ENCODE results near the gene TUBGCP2. TPM values are rescaled to one million over a fixed set of nuclear protein-coding genes. Genes with fewer than 3 reads are reported as not detected.

Gene TUBGCP2
- total RNA-seq, 1 experiment from 2014 or later = 52.4 TPM

- peaks cover 70% of the 10 kb centered on the region for H3K27me3 Mint-ChIP-seq (ENCODE audit: low read depth)
- H2BK120ac ChIP-seq (ENCODE audit: low read depth, low read length, poor library complexity, severe bottlenecking) = no peak within 1 kb of the TSS
- H2AFZ ChIP-seq (ENCODE audit: low read length) = no peak within 1 kb of the TSS
- no peak for DNase-seq
- no peak within 1 kb of the TSS for H2BK12ac ChIP-seq (ENCODE audit: insufficient read length, low read depth, low read length)
- H3K56ac ChIP-seq (ENCODE audit: insufficient read length, low read depth, low read length) = no peak within 1 kb of the TSS
- H4K8ac ChIP-seq (replicated peaks; ENCODE audit: insufficient read length, low read depth, low read length) = no peak within 1 kb of the TSS
- H3K27me3 ChIP-seq (ENCODE audit: insufficient read depth, low read length) = peaks cover 6% of the 10 kb centered on the region; the same call in 1 of the 2 replicates
- peaks cover 0 to 8% of the 10 kb centered on the region in 2 experiments; a peak in 3 of 5 replicates for H3K9me3 Mint-ChIP-seq
- H3K27ac ChIP-seq (ENCODE audit: insufficient read length, low read depth, low read length) = no peak within 1 kb of the TSS
- H3K23me2 ChIP-seq (ENCODE audit: insufficient read length, low read depth, low read length, poor library complexity, severe bottlenecking) = no peaks in the 10 kb centered on the region
- H3K4me3 Mint-ChIP-seq = peak within 1 kb of the TSS; percentile 77 to 82
- no peaks in the 10 kb centered on the region for H3K9me3 ChIP-seq (ENCODE audit: control insufficient read depth, low read depth, low read length)
- no peak within 1 kb of the TSS for H2BK15ac ChIP-seq (ENCODE audit: low read depth, low read length)
- H2BK20ac ChIP-seq (ENCODE audit: low read depth, low read length, poor library complexity, severe bottlenecking) = no peak within 1 kb of the TSS
- H3K27ac Mint-ChIP-seq = no peak within 1 kb of the TSS; a peak in 1 of 7 replicates
- no peak within 1 kb of the TSS for H3K14ac ChIP-seq (ENCODE audit: insufficient read depth, low read length)
- no CpG with 5 or more reads among the region's 49 CpGs for WGBS (ENCODE audit: extremely low coverage, insufficient read length, low lambda C conversion rate)
- no peak within 1 kb of the TSS for H2BK5ac ChIP-seq (ENCODE audit: insufficient read length, low read length)
- H3K4me1 ChIP-seq (ENCODE audit: insufficient read depth, low read length) = no peaks in the 10 kb centered on the region; the same call in 1 of the 2 replicates
- peaks cover 0 to 5% (median 0%) of the 10 kb centered on the region in 3 experiments; a peak in 4 of 7 replicates for H3K36me3 Mint-ChIP-seq (ENCODE audit: insufficient read depth in 1 of 3, low read depth in 3 of 3)
- H3K18ac ChIP-seq (ENCODE audit: insufficient read length, low read depth, low read length) = no peak within 1 kb of the TSS
- no peaks in the 10 kb centered on the region for H3K79me2 ChIP-seq (ENCODE audit: insufficient read depth, low read length)
- no peaks in the 10 kb centered on the region for H4K20me1 ChIP-seq (ENCODE audit: control insufficient read depth, insufficient read depth, insufficient read length)
- H3T11ph ChIP-seq (ENCODE audit: low read length) = no peak within 1 kb of the TSS
- no peak for TF ChIP-seq CTCF (conservative IDR thresholded peaks at IDR 0.05)
- H4K91ac ChIP-seq (ENCODE audit: insufficient read length, low read depth, low read length) = no peak within 1 kb of the TSS
- no peak within 1 kb of the TSS for H3K23ac ChIP-seq (ENCODE audit: insufficient read length, low read depth, low read length)
- no peak within 1 kb of the TSS for H3K4ac ChIP-seq (ENCODE audit: low read depth, low read length)
- H4K5ac ChIP-seq (ENCODE audit: insufficient read length, low read depth, low read length) = no peak within 1 kb of the TSS
- H3K9ac ChIP-seq (ENCODE audit: extremely low read depth, insufficient read length, low read length) = no peak within 1 kb of the TSS
- peaks cover 32 to 33% of the 10 kb centered on the region in 2 experiments for H3K4me1 Mint-ChIP-seq
- no peak within 1 kb of the TSS for H2AK5ac ChIP-seq (ENCODE audit: insufficient read length, low read length)
- H3K4me2 ChIP-seq (ENCODE audit: insufficient read depth, insufficient read length, low read length) = peak within 1 kb of the TSS; percentile 20
- no peaks in the 10 kb centered on the region for H3K79me1 ChIP-seq (ENCODE audit: insufficient read depth, low read depth, low read length, poor library complexity, severe bottlenecking)
These were observed 78.7 kb downstream of the TUBGCP2 start, which contains the start of gene UTF1 for GRCh38 chr10:133230044-133230361. Gene UTF1, plus strand, starts transcription at chr10:133230217. Its CDS starts 72 bp downstream, at chr10:133230289.

Measured in H9 (cell line).